ENCODE measurements around the gene ASPA. TPM values are rescaled to one million over a fixed set of nuclear protein-coding genes. Genes with fewer than 3 reads are reported as not detected.

The ASPA gene
- total and polyA plus RNA-seq, 2 experiments from 2014 or later: 0.08 to 0.27 TPM

- WGBS (ENCODE audit: low lambda C conversion rate, missing lambda C conversion rate): 94% methylated on average over 20 of the region's 21 CpGs
- H4K20me1 ChIP-seq (ENCODE audit: insufficient read depth, poor library complexity, severe bottlenecking): no peaks in the 10 kb centered on the region
- DNase-seq (ENCODE audit: low spot score): peak; percentile 5
- no peaks in the 10 kb centered on the region for H3K27me3 ChIP-seq
- H3K79me2 ChIP-seq: no peaks in the 10 kb centered on the region
- H2AFZ ChIP-seq: no peak overlapping the region
- no peaks in the 10 kb centered on the region for H3K9me2 ChIP-seq (replicated peaks; ENCODE audit: insufficient read depth)
- H3K4me1 ChIP-seq (ENCODE audit: insufficient read depth): peaks cover 30% of the 10 kb centered on the region
- H3K36me3 ChIP-seq (replicated peaks; ENCODE audit: insufficient read depth, low read depth): no peaks in the 10 kb centered on the region
- no peak for TF ChIP-seq EZH2phosphoT487 (IDR thresholded peaks at IDR 0.05; ENCODE audit: low read depth, severe bottlenecking, unreplicated experiment)
- TF ChIP-seq EZH2 (IDR thresholded peaks at IDR 0.05; ENCODE audit: borderline replicate concordance): no peak
- TF ChIP-seq CTCF (IDR thresholded peaks at IDR 0.05; ENCODE audit: poor library complexity): no peak
- H3K27ac ChIP-seq: peak overlapping the region; percentile 85
- H3K4me2 ChIP-seq: no peak overlapping the region
- H3K4me3 ChIP-seq: no peak overlapping the region
- H3K9me3 ChIP-seq (ENCODE audit: low read depth): no peaks in the 10 kb centered on the region
Measured at GRCh38 chr17:3531266-3532101, 55.7 kb downstream of the ASPA start.

- Histone ChIP-seq H2AFZ (no peak overlapping the region), H3K79me2 (no peaks in the 10 kb centered on the region), H3K27me3 (no peaks in the 10 kb centered on the region), H3K4me3 (no peak overlapping the region), H3K4me2 (no peak overlapping the region), H3K27ac (no peak overlapping the region), H3K9me2 (replicated peaks; ENCODE audit: insufficient read depth) (no peaks in the 10 kb centered on the region), H3K36me3 (replicated peaks; ENCODE audit: insufficient read depth, low read depth) (no peaks in the 10 kb centered on the region), H4K20me1 (ENCODE audit: insufficient read depth, poor library complexity, severe bottlenecking) (no peaks in the 10 kb centered on the region), H3K4me1 (ENCODE audit: insufficient read depth) (peaks cover 32% of the 10 kb centered on the region), H3K9me3 (ENCODE audit: low read depth) (no peaks in the 10 kb centered on the region)
- no peak for DNase-seq (ENCODE audit: low spot score)
- 96% methylated on average over 33 of the region's 36 CpGs for WGBS (ENCODE audit: low lambda C conversion rate, missing lambda C conversion rate)
- TF ChIP-seq EZH2 (IDR thresholded peaks at IDR 0.05; ENCODE audit: borderline replicate concordance) (no peak), EZH2phosphoT487 (IDR thresholded peaks at IDR 0.05; ENCODE audit: low read depth, severe bottlenecking, unreplicated experiment) (no peak), CTCF (IDR thresholded peaks at IDR 0.05; ENCODE audit: poor library complexity) (no peak)
Measured at GRCh38 chr17:3532106-3532858, 56.5 kb downstream of the ASPA start.

- WGBS (ENCODE audit: low lambda C conversion rate, missing lambda C conversion rate): 93% methylated on average over 9 of the region's 10 CpGs
- Histone ChIP-seq H3K4me2 (no peak overlapping the region), H3K4me1 (ENCODE audit: insufficient read depth) (peaks cover 32% of the 10 kb centered on the region), H4K20me1 (ENCODE audit: insufficient read depth, poor library complexity, severe bottlenecking) (no peaks in the 10 kb centered on the region), H3K4me3 (no peak overlapping the region), H3K36me3 (replicated peaks; ENCODE audit: insufficient read depth, low read depth) (no peaks in the 10 kb centered on the region), H3K9me3 (ENCODE audit: low read depth) (no peaks in the 10 kb centered on the region), H3K27ac (no peak overlapping the region), H2AFZ (no peak overlapping the region), H3K79me2 (no peaks in the 10 kb centered on the region), H3K27me3 (no peaks in the 10 kb centered on the region), H3K9me2 (replicated peaks; ENCODE audit: insufficient read depth) (no peaks in the 10 kb centered on the region)
- TF ChIP-seq CTCF (IDR thresholded peaks at IDR 0.05; ENCODE audit: poor library complexity): no peak
- TF ChIP-seq EZH2 (IDR thresholded peaks at IDR 0.05; ENCODE audit: borderline replicate concordance): no peak
- no peak for TF ChIP-seq EZH2phosphoT487 (IDR thresholded peaks at IDR 0.05; ENCODE audit: low read depth, severe bottlenecking, unreplicated experiment)
- peak; percentile 1 for DNase-seq (ENCODE audit: low spot score)
Measured at GRCh38 chr17:3532859-3533142, 57.0 kb downstream of the ASPA start.
